Hindlimb muscle (tissue), 1 donor: ENCODE results near the gene PHF19. TPM values are rescaled to one million over a fixed set of nuclear protein-coding genes. Genes with fewer than 3 reads are reported as not detected.

Experiments
- DNase-seq: peaks from one replicate; pipeline ENCODE4 v3.0.0-alpha.2; 2013
- polyA plus RNA-seq: library from polyadenylated mRNA; unstranded; fragments of 120-200 nt; gene quantifications from one replicate; pipeline ENCODE4 v1.2.1, GENCODE V29; 2013; ENCODE audit not compliant: insufficient read length

Gene PHF19
- polyA plus RNA-seq: 36.0 TPM

- no peak for DNase-seq
Measured at GRCh38 chr9:120876842-120877240, at the start of gene PHF19. PHF19 (minus strand) TSS chr9:120877188; CDS start chr9:120874741, 2,447 bp downstream.

GRCh38 chr9:120926397-120926928, 49.5 kb upstream of the PHF19 start, which contains the start of gene TRAF1:
TRAF1 (minus strand) TSS chr9:120926796; CDS start chr9:120926075, 721 bp downstream.
- no peak for DNase-seq

GRCh38 chr9:120925535-120926396, 48.8 kb upstream of the PHF19 start:
- no peak for DNase-seq

GRCh38 chr9:120924698-120925534, 47.9 kb upstream of the PHF19 start:
- DNase-seq: no peak

- no peak for DNase-seq
Measured at GRCh38 chr9:120923620-120924328, 46.8 kb upstream of the PHF19 start.

- no peak for DNase-seq
Measured at GRCh38 chr9:120922404-120923195, 45.6 kb upstream of the PHF19 start.

GRCh38 chr9:120921661-120922181, 44.7 kb upstream of the PHF19 start:
- DNase-seq: no peak

- DNase-seq: no peak
Measured at GRCh38 chr9:120920806-120921178, 43.8 kb upstream of the PHF19 start.

GRCh38 chr9:120919843-120920805, 43.1 kb upstream of the PHF19 start:
- no peak for DNase-seq

- no peak for DNase-seq
Measured at GRCh38 chr9:120918931-120919842, 42.2 kb upstream of the PHF19 start.

- no peak for DNase-seq
Measured at GRCh38 chr9:120917929-120918762, 41.2 kb upstream of the PHF19 start.

GRCh38 chr9:120916991-120917880, 40.2 kb upstream of the PHF19 start:
- no peak for DNase-seq

- no peak for DNase-seq
Measured at GRCh38 chr9:120916588-120916987, 39.6 kb upstream of the PHF19 start.

GRCh38 chr9:120915854-120916470, 39.0 kb upstream of the PHF19 start:
- no peak for DNase-seq

GRCh38 chr9:120914953-120915352, 38.0 kb upstream of the PHF19 start:
- no peak for DNase-seq

GRCh38 chr9:120914396-120914795, 37.4 kb upstream of the PHF19 start:
- DNase-seq: no peak
